ENCODE results near the gene UBE2QL1. TPM values are rescaled to one million over a fixed set of nuclear protein-coding genes. Genes with fewer than 3 reads are reported as not detected.

UBE2QL1 gene
- total and polyA plus RNA-seq, 2 donors from 2014 or later = 0.31 to 4.8 TPM

GRCh38 chr5:6520201-6520600, 71.5 kb downstream of the UBE2QL1 start:
- DNase-seq = peak in 1 of 5 donors; percentile 18
- Histone ChIP-seq H3K4me1 (ENCODE audit: control insufficient read depth in 2 of 3, insufficient read depth in 2 of 3, low read depth in 1 of 3, low read length in 3 of 3) (no peaks in the 10 kb centered on the region), H3K27me3 (ENCODE audit: control insufficient read depth, insufficient read depth, low read length) (no peaks in the 10 kb centered on the region), H3K27ac (ENCODE audit: low read depth in 2 of 2, low read length in 2 of 2) (no peak overlapping the region), H3K4me3 (ENCODE audit: low read length in 3 of 3) (no peak overlapping the region), H3K9me3 (ENCODE audit: control insufficient read depth in 2 of 3, insufficient read depth in 1 of 3, low read length in 3 of 3) (no peaks in the 10 kb centered on the region), H3K9ac (ENCODE audit: low read length in 3 of 3) (no peak overlapping the region), H3K36me3 (ENCODE audit: control insufficient read depth in 2 of 3, insufficient read depth in 3 of 3, low read length in 3 of 3) (no peaks in the 10 kb centered on the region)
- TF ChIP-seq CTCF (IDR thresholded peaks at IDR 0.05; ENCODE audit: borderline replicate concordance, extremely low read depth, insufficient read depth) = no peak
- intact Hi-C loops (cut with DNase I) = no loop called here
- FAIRE-seq = no peak

- DNase-seq = peak in 1 of 5 donors; percentile 8
- no peak for TF ChIP-seq CTCF (IDR thresholded peaks at IDR 0.05; ENCODE audit: borderline replicate concordance, extremely low read depth, insufficient read depth)
- H3K9me3 ChIP-seq (ENCODE audit: control insufficient read depth in 2 of 3, insufficient read depth in 1 of 3, low read length in 3 of 3) = no peaks in the 10 kb centered on the region
- no peaks in the 10 kb centered on the region for H3K4me1 ChIP-seq (ENCODE audit: control insufficient read depth in 2 of 3, insufficient read depth in 2 of 3, low read depth in 1 of 3, low read length in 3 of 3)
- no peak for FAIRE-seq
- intact Hi-C loops (cut with DNase I) = no loop called here
- H3K36me3 ChIP-seq (ENCODE audit: control insufficient read depth in 2 of 3, insufficient read depth in 3 of 3, low read length in 3 of 3) = no peaks in the 10 kb centered on the region
- no peak overlapping the region for H3K4me3 ChIP-seq (ENCODE audit: low read length in 3 of 3)
- H3K27ac ChIP-seq (ENCODE audit: low read depth in 2 of 2, low read length in 2 of 2) = no peak overlapping the region
- H3K9ac ChIP-seq (ENCODE audit: low read length in 3 of 3) = no peak overlapping the region
- no peaks in the 10 kb centered on the region for H3K27me3 ChIP-seq (ENCODE audit: control insufficient read depth, insufficient read depth, low read length)
Measured at GRCh38 chr5:6522331-6522730, 73.7 kb downstream of the UBE2QL1 start.

- DNase-seq = no peak
- no peak for TF ChIP-seq CTCF (IDR thresholded peaks at IDR 0.05; ENCODE audit: borderline replicate concordance, extremely low read depth, insufficient read depth)
- FAIRE-seq = no peak
- Histone ChIP-seq H3K4me3 (ENCODE audit: low read length in 3 of 3) (no peak overlapping the region), H3K36me3 (ENCODE audit: control insufficient read depth in 2 of 3, insufficient read depth in 3 of 3, low read length in 3 of 3) (no peaks in the 10 kb centered on the region), H3K9me3 (ENCODE audit: control insufficient read depth in 2 of 3, insufficient read depth in 1 of 3, low read length in 3 of 3) (no peaks in the 10 kb centered on the region), H3K4me1 (ENCODE audit: control insufficient read depth in 2 of 3, insufficient read depth in 2 of 3, low read depth in 1 of 3, low read length in 3 of 3) (no peaks in the 10 kb centered on the region), H3K9ac (ENCODE audit: low read length in 3 of 3) (no peak overlapping the region), H3K27ac (ENCODE audit: low read depth in 2 of 2, low read length in 2 of 2) (no peak overlapping the region), H3K27me3 (ENCODE audit: control insufficient read depth, insufficient read depth, low read length) (no peaks in the 10 kb centered on the region)
- intact Hi-C loops (cut with DNase I) = no loop called here
Measured at GRCh38 chr5:6522923-6523322, 74.3 kb downstream of the UBE2QL1 start.

GRCh38 chr5:6525422-6525821, 76.8 kb downstream of the UBE2QL1 start:
- H3K36me3 ChIP-seq (ENCODE audit: control insufficient read depth in 2 of 3, insufficient read depth in 3 of 3, low read length in 3 of 3) = no peaks in the 10 kb centered on the region
- no peaks in the 10 kb centered on the region for H3K9me3 ChIP-seq (ENCODE audit: control insufficient read depth in 2 of 3, insufficient read depth in 1 of 3, low read length in 3 of 3)
- no peaks in the 10 kb centered on the region for H3K27me3 ChIP-seq (ENCODE audit: control insufficient read depth, insufficient read depth, low read length)
- H3K4me3 ChIP-seq (ENCODE audit: low read length in 3 of 3) = no peak overlapping the region
- intact Hi-C loops (cut with DNase I) = no loop called here
- no peak for TF ChIP-seq CTCF (IDR thresholded peaks at IDR 0.05; ENCODE audit: borderline replicate concordance, extremely low read depth, insufficient read depth)
- FAIRE-seq (no peak), DNase-seq (no peak)
- no peak overlapping the region for H3K27ac ChIP-seq (ENCODE audit: low read depth in 2 of 2, low read length in 2 of 2)
- H3K4me1 ChIP-seq (ENCODE audit: control insufficient read depth in 2 of 3, insufficient read depth in 2 of 3, low read depth in 1 of 3, low read length in 3 of 3) = no peaks in the 10 kb centered on the region
- H3K9ac ChIP-seq (ENCODE audit: low read length in 3 of 3) = no peak overlapping the region
